Neural progenitor cell (in vitro differentiated cells): ENCODE measurements around the gene NUDT5. TPM values are rescaled to one million over a fixed set of nuclear protein-coding genes. Genes with fewer than 3 reads are reported as not detected.
A peak's percentile ranks its signal among the peaks of the same experiment; 100 is the strongest.

ENCODE experiments used
- DNase-seq: peaks from one replicate; pipeline ENCODE4 v3.0.0-alpha.2; 2016; ENCODE audit warnings: low spot score
- H2AFZ ChIP-seq: fragments of 200-600 bp; sonication (generic); replicated peaks from 2 replicates; pipeline ENCODE4 v1.6.1; 2016; ENCODE audit warnings: antibody characterized with exemption
- H3F3A ChIP-seq: fragments of 200-600 bp; sonication (generic); 2 replicates; pipeline ENCODE4 v1.6.1; 2016; ENCODE audit warnings: antibody characterized with exemption, low read depth
- H3K27ac ChIP-seq: fragments of 200-600 bp; sonication (generic); 2 replicates; pipeline ENCODE4 v1.5.1; 2016; ENCODE audit warnings: mild to moderate bottlenecking
- H3K27me3 ChIP-seq: fragments of 200-600 bp; sonication (generic); 2 replicates; pipeline ENCODE4 v1.6.1; 2016; ENCODE audit warnings: mild to moderate bottlenecking, moderate library complexity
- H3K36me3 ChIP-seq: fragments of 200-600 bp; sonication (generic); 2 replicates; pipeline ENCODE4 v1.5.1; 2016
- H3K4me1 ChIP-seq: fragments of 200-600 bp; sonication (generic); 2 replicates; pipeline ENCODE4 v1.6.1; 2016; ENCODE audit warnings: mixed run types
- H3K4me2 ChIP-seq: fragments of 200-600 bp; sonication (generic); 2 replicates; pipeline ENCODE4 v1.6.1; 2016
- H3K4me3 ChIP-seq: fragments of 200-600 bp; sonication (generic); 2 replicates; pipeline ENCODE4 v1.5.1; 2016
- H3K79me2 ChIP-seq: fragments of 200-600 bp; sonication (generic); 2 replicates; pipeline ENCODE4 v1.6.1; 2016; ENCODE audit warnings: low read depth
- H3K9ac ChIP-seq: fragments of 200-600 bp; sonication (generic); 2 replicates; pipeline ENCODE4 v1.6.1; 2016
- H3K9me3 ChIP-seq: fragments of 200-600 bp; sonication (generic); 2 replicates; pipeline ENCODE4 v1.5.1; 2016; ENCODE audit warnings: low read depth
- H4K20me1 ChIP-seq: fragments of 200-600 bp; sonication (generic); 2 replicates; pipeline ENCODE4 v1.6.1; 2016; ENCODE audit warnings: low read depth
- H3K27ac Mint-ChIP-seq: 3 replicates; pipeline ENCODE4 v1.8.0; 2021; ENCODE audit warnings: mixed read lengths
- H3K27me3 Mint-ChIP-seq: 2 replicates; pipeline ENCODE4 v1.8.0; 2022; ENCODE audit warnings: low read depth, mild to moderate bottlenecking, inconsistent platforms, moderate library complexity, mixed read lengths; ENCODE audit not compliant: insufficient read depth
- H3K36me3 Mint-ChIP-seq: 3 replicates; pipeline ENCODE4 v1.8.0; 2021; ENCODE audit warnings: mixed read lengths
- H3K4me1 Mint-ChIP-seq: 3 replicates; pipeline ENCODE4 v1.8.0; 2021; ENCODE audit warnings: mixed read lengths
- H3K4me3 Mint-ChIP-seq: 3 replicates; pipeline ENCODE4 v1.8.0; 2021; ENCODE audit warnings: mild to moderate bottlenecking, moderate library complexity, mixed read lengths
- H3K9me3 Mint-ChIP-seq: 3 replicates; pipeline ENCODE4 v1.8.0; 2020; ENCODE audit warnings: mixed read lengths
- EZH2 ChIP-seq: fragments of 200-600 bp; sonication (generic); IDR thresholded peaks from 2 replicates; pipeline ENCODE4 v1.6.1; 2017; ENCODE audit warnings: antibody characterized with exemption, mild to moderate bottlenecking, moderate library complexity
- EZH2phosphoT487 ChIP-seq: fragments of 200-600 bp; sonication (generic); IDR thresholded peaks from 2 replicates; pipeline ENCODE4 v1.6.1; 2017; ENCODE audit warnings: antibody characterized with exemption
- total RNA-seq: library from RNA; depleted of rRNA; stranded (reverse); fragments of >200 nt; gene quantifications from 2 replicates; pipeline ENCODE4 v1.2.3, GENCODE V29; 2015; ENCODE audit warnings: low replicate concordance
- TF ChIP-seq, protein P1 (sequence below): fragments of 200-600 bp; sonication (generic); IDR thresholded peaks from 2 replicates; pipeline ENCODE4 v1.5.1; 2017; ENCODE audit warnings: antibody characterized with exemption, mild to moderate bottlenecking

Gene NUDT5
- total RNA-seq, 1 donor from 2014 or later: 85.0 TPM

DNA sequence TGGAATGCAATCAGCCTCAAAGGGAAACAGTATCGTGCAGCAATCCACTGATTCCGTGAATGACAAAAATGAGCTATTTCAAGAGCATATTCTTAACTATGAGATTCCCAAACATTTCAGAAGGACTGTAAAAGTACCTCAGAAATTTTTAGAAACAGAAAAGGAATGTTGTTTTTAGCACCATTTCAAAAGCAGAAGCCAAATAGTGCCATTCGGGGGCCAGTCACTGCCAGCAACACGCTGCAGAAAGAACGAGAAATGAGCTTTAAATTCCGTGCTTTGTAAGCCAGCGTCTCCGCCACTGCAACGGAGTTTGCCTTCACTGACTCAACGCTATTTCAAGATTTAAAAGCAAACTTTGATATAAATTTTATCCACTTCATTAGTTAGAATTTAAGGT lies 6.3 kb downstream of the NUDT5 start:
- Histone ChIP-seq H3K9me3 (no peaks in the 10 kb centered on the region), H3K9ac (no peak overlapping the region), H3K4me1 (peaks cover 5% of the 10 kb centered on the region), H2AFZ (no peak overlapping the region), H3K27me3 (no peaks in the 10 kb centered on the region), H3K27ac (no peak overlapping the region), H3K4me2 (no peak overlapping the region), H3F3A (no peaks in the 10 kb centered on the region), H3K36me3 (no peaks in the 10 kb centered on the region), H3K4me3 (no peak overlapping the region), H4K20me1 (peaks cover 4% of the 10 kb centered on the region), H3K79me2 (peaks cover 75% of the 10 kb centered on the region)
- Mint-ChIP-seq H3K4me3 (no peak overlapping the region), H3K27me3 (peaks cover 2% of the 10 kb centered on the region), H3K36me3 (peaks cover 7% of the 10 kb centered on the region), H3K9me3 (no peaks in the 10 kb centered on the region), H3K4me1 (peaks cover 5% of the 10 kb centered on the region), H3K27ac (no peak overlapping the region)
- TF ChIP-seq EZH2phosphoT487 (no peak), EZH2 (no peak)
- TF ChIP-seq, protein P1, sequence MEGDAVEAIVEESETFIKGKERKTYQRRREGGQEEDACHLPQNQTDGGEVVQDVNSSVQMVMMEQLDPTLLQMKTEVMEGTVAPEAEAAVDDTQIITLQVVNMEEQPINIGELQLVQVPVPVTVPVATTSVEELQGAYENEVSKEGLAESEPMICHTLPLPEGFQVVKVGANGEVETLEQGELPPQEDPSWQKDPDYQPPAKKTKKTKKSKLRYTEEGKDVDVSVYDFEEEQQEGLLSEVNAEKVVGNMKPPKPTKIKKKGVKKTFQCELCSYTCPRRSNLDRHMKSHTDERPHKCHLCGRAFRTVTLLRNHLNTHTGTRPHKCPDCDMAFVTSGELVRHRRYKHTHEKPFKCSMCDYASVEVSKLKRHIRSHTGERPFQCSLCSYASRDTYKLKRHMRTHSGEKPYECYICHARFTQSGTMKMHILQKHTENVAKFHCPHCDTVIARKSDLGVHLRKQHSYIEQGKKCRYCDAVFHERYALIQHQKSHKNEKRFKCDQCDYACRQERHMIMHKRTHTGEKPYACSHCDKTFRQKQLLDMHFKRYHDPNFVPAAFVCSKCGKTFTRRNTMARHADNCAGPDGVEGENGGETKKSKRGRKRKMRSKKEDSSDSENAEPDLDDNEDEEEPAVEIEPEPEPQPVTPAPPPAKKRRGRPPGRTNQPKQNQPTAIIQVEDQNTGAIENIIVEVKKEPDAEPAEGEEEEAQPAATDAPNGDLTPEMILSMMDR: no peak
- DNase-seq: no peak

DNA sequence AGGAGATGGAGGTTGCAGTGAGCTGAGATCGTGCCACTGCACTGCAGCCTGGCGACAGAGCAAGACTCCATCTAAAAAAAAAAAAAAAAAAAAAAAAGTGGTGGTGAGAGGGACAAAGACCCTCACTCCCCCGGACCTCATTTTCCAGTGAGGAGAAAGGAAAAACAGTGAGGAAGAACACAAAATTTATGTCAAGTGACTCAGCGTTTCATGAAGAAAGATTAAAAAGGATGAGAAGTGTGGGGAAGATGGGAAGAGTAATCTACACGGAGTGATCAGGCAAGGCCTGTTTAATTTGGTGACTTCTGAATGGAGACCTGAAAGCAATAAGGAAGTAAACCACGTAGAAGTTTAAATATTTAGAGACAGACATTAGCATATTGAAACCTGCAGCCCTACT lies 7.0 kb downstream of the NUDT5 start:
- Histone ChIP-seq H2AFZ (no peak overlapping the region), H4K20me1 (peaks cover 4% of the 10 kb centered on the region), H3K4me3 (no peak overlapping the region), H3K79me2 (peaks cover 68% of the 10 kb centered on the region), H3K36me3 (no peaks in the 10 kb centered on the region), H3K27me3 (no peaks in the 10 kb centered on the region), H3K27ac (no peak overlapping the region), H3K9ac (no peak overlapping the region), H3K4me2 (no peak overlapping the region), H3K4me1 (no peaks in the 10 kb centered on the region), H3K9me3 (no peaks in the 10 kb centered on the region), H3F3A (no peaks in the 10 kb centered on the region)
- H3K27ac Mint-ChIP-seq: peak overlapping the region; percentile 17
- no peak for TF ChIP-seq EZH2
- TF ChIP-seq, protein P1: no peak
- no peak for TF ChIP-seq EZH2phosphoT487
- no peaks in the 10 kb centered on the region for H3K9me3 Mint-ChIP-seq
- H3K4me1 Mint-ChIP-seq: no peaks in the 10 kb centered on the region
- peaks cover 7% of the 10 kb centered on the region for H3K36me3 Mint-ChIP-seq
- H3K4me3 Mint-ChIP-seq: no peak overlapping the region
- DNase-seq: no peak
- peaks cover 2% of the 10 kb centered on the region for H3K27me3 Mint-ChIP-seq

DNA sequence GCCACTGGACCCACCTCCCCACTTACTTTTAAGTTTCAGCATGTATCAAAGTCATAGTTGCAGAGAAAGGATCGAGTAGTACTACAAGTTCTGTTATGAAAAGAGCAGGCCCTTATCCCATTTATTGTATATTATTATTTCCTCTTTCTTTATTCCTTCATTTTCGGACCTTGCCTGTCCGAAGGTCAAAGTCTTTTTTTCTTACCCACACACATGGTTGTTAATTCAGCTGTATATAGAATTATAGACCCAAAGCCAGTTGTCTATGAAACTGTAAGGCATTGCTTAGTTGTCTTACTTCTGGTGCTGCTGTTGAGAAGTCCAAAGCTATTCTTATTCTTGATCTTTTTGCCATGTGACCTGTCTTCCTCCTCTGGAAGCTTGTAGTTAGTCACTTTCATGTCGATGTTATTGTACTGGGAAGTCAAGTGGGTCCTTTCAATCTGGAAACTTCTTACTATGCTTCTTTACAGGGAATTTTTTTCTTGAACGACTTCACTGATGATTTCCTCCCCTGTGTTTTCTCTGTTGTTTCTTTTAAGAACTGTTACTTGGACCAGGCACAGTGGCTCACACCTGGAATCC lies 8.3 kb downstream of the NUDT5 start:
- Histone ChIP-seq H3K4me3 (no peak overlapping the region), H3K9ac (no peak overlapping the region), H2AFZ (no peak overlapping the region), H3K27me3 (no peaks in the 10 kb centered on the region), H3K36me3 (no peaks in the 10 kb centered on the region), H3K9me3 (no peaks in the 10 kb centered on the region), H3K4me1 (no peaks in the 10 kb centered on the region), H3K79me2 (peaks cover 55% of the 10 kb centered on the region), H3K4me2 (no peak overlapping the region), H3F3A (peaks cover under 1% of the 10 kb centered on the region), H3K27ac (no peak overlapping the region), H4K20me1 (peaks cover 4% of the 10 kb centered on the region)
- Mint-ChIP-seq H3K27ac (peak overlapping the region; percentile 36), H3K9me3 (no peaks in the 10 kb centered on the region), H3K4me1 (no peaks in the 10 kb centered on the region), H3K4me3 (no peak overlapping the region), H3K36me3 (peaks cover 12% of the 10 kb centered on the region), H3K27me3 (peaks cover 2% of the 10 kb centered on the region)
- TF ChIP-seq, protein P1: no peak
- TF ChIP-seq EZH2phosphoT487 (no peak), EZH2 (no peak)
- no peak for DNase-seq
